Effector memory CD8-positive, alpha-beta T cell (primary cell): ENCODE measurements around the gene PAAF1.

ENCODE experiments used
- ATAC-seq: fragments of 150-1000 bp; cut with Tn5 transposase; replicated peaks from 2 replicates; pipeline ENCODE4 v1.10.0; 2021; ENCODE audit warnings: mild to moderate bottlenecking, moderate library complexity
- DNase-seq, 3 experiments: peaks; one replicate each; pipeline ENCODE4 v3.0.0; 2021
- H3K27ac Mint-ChIP-seq, 2 donors: one replicate each; pipeline ENCODE4 v1.8.0; 2022; ENCODE audit warnings: mild to moderate bottlenecking in 2 of 2, mixed read lengths in 2 of 2, moderate library complexity in 2 of 2
- H3K27me3 Mint-ChIP-seq, 2 donors: one replicate each; pipeline ENCODE4 v1.8.0; 2022; ENCODE audit warnings: mixed read lengths in 2 of 2
- H3K36me3 Mint-ChIP-seq: one replicate; pipeline ENCODE4 v1.8.0; 2022; ENCODE audit warnings: mild to moderate bottlenecking, moderate library complexity, mixed read lengths; ENCODE audit not compliant: insufficient read depth
- H3K4me1 Mint-ChIP-seq, 2 donors: one replicate each; pipeline ENCODE4 v1.8.0; 2022; ENCODE audit warnings: low read depth in 2 of 2, mixed read lengths in 2 of 2
- H3K4me3 Mint-ChIP-seq, 2 donors: one replicate each; pipeline ENCODE4 v1.8.0; 2022; ENCODE audit warnings: mild to moderate bottlenecking in 2 of 2, mixed read lengths in 2 of 2, moderate library complexity in 2 of 2
- H3K9me3 Mint-ChIP-seq, 2 donors: one replicate each; pipeline ENCODE4 v1.8.0; 2022; ENCODE audit warnings: mixed read lengths in 2 of 2
- total RNA-seq, 9 experiments: gene quantifications; one replicate each; lab custom pipeline; 2026; lab: John Stamatoyannopoulos, UW

PAAF1 gene, protein sequence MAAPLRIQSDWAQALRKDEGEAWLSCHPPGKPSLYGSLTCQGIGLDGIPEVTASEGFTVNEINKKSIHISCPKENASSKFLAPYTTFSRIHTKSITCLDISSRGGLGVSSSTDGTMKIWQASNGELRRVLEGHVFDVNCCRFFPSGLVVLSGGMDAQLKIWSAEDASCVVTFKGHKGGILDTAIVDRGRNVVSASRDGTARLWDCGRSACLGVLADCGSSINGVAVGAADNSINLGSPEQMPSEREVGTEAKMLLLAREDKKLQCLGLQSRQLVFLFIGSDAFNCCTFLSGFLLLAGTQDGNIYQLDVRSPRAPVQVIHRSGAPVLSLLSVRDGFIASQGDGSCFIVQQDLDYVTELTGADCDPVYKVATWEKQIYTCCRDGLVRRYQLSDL
- 8.1 to 21.3 (median 12.4) reads per million in 9 experiments for total RNA-seq

DNA sequence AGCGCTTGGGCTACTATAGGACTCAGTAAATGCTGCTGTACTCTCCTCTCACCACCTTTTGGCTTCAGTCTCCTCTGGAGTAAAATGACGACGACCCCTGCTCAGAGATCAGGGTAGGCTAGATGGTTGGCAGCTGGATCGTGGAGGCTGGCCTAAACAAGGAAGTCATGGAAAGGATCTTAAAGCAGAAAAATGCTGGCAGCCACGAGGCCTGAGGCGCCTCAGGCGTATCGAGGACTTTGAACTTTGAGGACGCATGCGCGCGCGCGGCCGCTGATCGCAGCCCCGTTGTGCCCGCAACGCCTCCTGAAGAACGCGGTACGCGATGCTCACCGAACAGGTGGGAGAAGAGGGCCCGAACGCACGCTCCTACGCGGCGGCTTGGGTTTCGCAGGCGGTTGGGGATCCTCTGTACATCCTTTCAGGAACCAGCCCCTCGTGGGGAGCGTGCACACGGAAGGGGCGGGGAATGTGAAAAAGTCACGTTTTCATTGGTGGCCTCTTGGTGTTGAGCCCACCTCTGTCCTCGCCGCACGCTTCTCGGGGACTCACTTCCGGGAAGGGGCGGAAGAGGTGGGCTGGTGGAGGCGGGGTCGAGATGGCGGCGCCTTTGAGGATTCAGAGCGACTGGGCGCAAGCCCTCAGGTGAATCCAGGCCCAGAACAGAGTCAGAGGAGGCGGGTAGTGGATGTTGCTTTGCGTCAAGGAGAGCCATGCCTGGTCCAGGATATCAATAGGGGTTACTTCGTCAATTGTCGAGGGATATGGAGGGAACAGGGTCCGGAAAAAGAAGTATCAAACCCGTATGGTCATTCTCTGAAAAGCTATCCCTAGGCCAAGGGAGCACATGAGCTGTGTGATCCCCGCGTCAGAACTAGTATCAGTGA lies at the start of gene PAAF1, which contains the start of gene COA4:
Gene PAAF1 (plus strand): TSS at position 576 of the 887 bp plus-strand sequence. CDS start 23 bp downstream, at position 599.
Gene COA4 (minus strand): TSS at position 423 of the 887 bp plus-strand sequence. CDS start 3,468 bp downstream, outside the sequence.
- DNase-seq, result peak; percentile 89 to 90 (median 89)
- ATAC-seq, result peak; percentile 96
- H3K27ac Mint-ChIP-seq, result peak within 1 kb of the TSS; percentile 93 to 97
- H3K4me1 Mint-ChIP-seq, result peaks cover 26 to 28% of the 10 kb centered on the region in 2 donors
- peak within 1 kb of the TSS; percentile 90 to 95 for H3K4me3 Mint-ChIP-seq
- no peaks in the 10 kb centered on the region for H3K9me3 Mint-ChIP-seq
- H3K36me3 Mint-ChIP-seq, result peaks cover 36% of the 10 kb centered on the region
- no peaks in the 10 kb centered on the region for H3K27me3 Mint-ChIP-seq

DNA sequence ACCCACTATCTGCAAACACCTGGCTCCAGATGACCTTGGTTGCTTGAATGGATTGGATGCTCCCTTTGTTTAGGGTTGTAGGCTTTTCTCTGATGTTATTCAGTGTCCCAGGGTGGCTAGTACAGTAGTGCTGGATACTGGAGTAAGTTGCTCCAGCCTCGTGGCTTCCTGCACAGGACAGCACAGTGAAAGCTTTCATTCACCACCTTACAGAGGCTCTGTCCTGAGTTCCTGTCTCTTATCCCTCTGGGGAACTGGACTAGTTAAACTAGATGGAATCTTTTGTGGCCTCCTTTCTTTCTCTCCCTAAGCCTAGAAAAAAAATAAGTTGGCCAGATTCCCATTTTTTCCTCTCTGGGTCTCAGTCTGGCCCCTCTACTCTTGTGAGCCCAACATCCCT lies 46.5 kb upstream of the PAAF1 start:
- no peak for ATAC-seq
- H3K9me3 Mint-ChIP-seq, result no peaks in the 10 kb centered on the region
- peak overlapping the region; percentile 38 to 52 for H3K27ac Mint-ChIP-seq

DNA sequence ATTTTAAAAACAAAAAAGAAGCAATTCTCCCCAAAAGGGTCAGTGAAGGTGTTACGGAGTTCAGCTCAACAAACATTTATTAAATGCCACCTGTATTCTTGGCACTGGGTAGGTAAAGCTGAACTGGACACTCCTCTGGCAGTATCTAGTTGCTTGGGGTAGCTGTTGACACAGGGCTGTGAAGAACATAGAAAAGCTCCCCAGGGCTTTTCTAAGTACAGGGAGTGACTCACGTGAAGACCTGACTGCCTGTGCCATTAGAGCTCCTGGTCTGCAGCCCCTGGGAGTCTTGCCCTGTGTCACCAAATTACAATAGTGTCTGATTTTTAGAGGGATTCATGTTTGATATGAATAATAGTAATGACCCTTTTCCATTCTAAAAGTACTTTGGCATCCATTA lies 43.7 kb upstream of the PAAF1 start:
- Mint-ChIP-seq H3K4me3 (no peak overlapping the region), H3K27ac (no peak overlapping the region), H3K9me3 (no peaks in the 10 kb centered on the region), H3K36me3 (peaks cover 29% of the 10 kb centered on the region), H3K4me1 (no peaks in the 10 kb centered on the region), H3K27me3 (no peaks in the 10 kb centered on the region)
- DNase-seq, result no peak
- no peak for ATAC-seq

More for the DNA sequence above, 46.5 kb upstream of the PAAF1 start:
- H3K4me1 Mint-ChIP-seq, result no peaks in the 10 kb centered on the region
- H3K4me3 Mint-ChIP-seq, result no peak overlapping the region
- peaks cover 44% of the 10 kb centered on the region for H3K36me3 Mint-ChIP-seq
- no peaks in the 10 kb centered on the region for H3K27me3 Mint-ChIP-seq
- DNase-seq, result no peak

DNA sequence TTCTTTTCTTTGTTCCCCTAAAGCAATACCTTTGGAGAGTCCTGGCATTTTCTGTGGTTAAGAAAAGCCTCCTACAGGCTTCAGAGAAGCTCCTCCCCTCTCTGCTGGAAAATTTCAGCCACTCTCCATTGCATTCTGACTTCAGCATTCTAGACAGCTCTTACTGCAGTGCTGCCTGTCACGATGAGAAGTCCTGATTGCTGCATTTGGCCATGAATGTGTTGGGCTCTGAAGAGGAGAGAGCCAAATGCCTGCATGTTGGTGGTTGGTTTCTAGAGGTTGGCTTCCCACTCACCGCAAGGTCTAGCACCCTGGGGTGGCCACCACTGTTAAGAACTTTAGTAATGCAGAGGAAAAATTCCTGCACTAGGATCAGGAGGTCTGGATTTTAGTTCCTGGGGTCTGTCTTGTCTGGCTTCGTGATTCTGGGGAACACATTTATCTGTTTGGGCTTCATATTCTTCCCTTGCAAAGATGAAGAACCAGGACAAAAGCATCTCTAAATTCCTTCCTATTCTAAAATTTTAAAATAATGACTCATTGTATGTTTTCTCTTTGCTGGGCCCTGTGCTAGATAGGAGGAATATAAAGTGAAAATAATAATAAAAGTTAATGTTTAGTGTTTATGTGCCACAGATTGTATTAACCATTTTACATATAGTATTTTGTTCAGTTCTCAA lies 38.2 kb upstream of the PAAF1 start:
- Mint-ChIP-seq H3K4me3 (no peak overlapping the region), H3K9me3 (no peaks in the 10 kb centered on the region), H3K36me3 (peaks cover 20% of the 10 kb centered on the region), H3K27me3 (no peaks in the 10 kb centered on the region), H3K27ac (peak overlapping the region in 1 of 2 donors; percentile 29), H3K4me1 (peaks cover 0 to 3% of the 10 kb centered on the region in 2 donors)
- DNase-seq (no peak), ATAC-seq (no peak)

DNA sequence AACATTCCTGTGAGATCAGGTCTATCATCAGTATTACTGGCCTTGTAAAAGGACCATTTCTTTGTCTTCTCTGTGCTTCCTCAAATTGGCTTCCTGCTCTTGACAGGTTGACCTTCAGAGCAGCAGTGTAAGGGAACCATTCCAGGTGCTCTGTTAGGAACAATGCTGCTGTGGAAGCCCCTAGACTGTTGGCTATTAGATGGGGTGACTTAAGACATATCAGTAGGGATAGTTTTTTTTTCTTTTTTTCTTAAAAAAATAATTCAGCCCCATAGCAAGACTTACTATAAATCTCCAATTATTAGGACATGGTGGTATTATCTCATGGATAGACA lies 37.7 kb upstream of the PAAF1 start:
- Mint-ChIP-seq H3K27me3 (no peaks in the 10 kb centered on the region), H3K4me3 (no peak overlapping the region), H3K27ac (no peak overlapping the region), H3K4me1 (peaks cover 0 to 3% of the 10 kb centered on the region in 2 donors), H3K9me3 (no peaks in the 10 kb centered on the region), H3K36me3 (peaks cover 25% of the 10 kb centered on the region)
- ATAC-seq (no peak), DNase-seq (no peak)

DNA sequence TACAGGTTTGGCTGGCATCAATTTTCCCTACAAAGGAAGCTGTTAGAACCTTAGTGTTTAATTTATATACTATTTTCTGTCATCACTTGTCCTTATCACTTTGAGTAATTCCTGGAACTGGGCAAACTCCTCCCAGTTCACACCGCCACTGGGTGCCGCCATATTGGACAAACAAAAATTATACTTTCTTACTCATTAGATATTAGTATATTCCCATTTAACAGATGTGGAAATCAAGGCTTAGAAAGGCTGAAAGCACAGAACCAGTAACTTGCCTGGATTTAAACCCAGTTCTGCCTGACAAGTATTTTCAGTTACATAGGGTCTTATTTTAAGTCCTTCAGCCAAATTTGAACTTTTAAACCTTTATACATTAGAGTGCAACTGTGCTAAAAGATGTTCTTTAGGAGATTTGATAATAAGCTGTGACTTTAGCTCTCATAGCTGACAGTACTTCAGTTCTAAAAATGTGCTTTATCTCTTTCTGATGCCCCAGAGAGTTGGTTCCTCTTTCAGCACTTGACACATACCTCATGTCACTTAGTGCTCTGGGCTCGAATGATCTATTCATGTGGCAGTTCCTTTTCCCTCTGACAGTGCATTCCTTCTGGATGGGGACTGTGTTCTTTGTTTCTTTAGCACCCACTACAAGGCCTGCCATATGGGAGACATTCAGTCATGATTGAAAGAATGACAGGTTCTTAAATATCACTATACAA lies 25.6 kb upstream of the PAAF1 start:
- peaks cover 21% of the 10 kb centered on the region for H3K36me3 Mint-ChIP-seq
- H3K9me3 Mint-ChIP-seq, result no peaks in the 10 kb centered on the region
- H3K4me1 Mint-ChIP-seq, result no peaks in the 10 kb centered on the region

DNA sequence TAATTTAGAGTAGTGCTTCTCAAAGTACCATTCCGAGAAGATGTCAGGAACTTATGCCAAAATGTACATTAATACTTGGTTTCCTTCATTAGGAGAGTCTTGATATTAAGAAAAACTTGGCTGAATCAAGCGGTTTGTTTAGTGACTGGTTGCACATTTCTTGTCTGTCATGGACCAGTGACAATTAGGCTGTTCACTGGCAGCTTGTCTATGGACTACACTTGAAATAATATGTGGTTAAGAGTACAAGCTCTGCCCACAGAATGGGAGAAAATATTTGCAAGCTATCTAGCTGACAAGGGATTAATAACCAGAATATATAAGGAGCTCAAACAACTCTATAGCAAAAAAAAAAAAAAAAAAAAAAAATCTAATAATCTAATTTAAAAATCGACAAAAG lies 24.8 kb upstream of the PAAF1 start:
- no peak overlapping the region for H3K4me3 Mint-ChIP-seq
- no peak for ATAC-seq
- no peak for DNase-seq
- H3K9me3 Mint-ChIP-seq, result no peaks in the 10 kb centered on the region
- no peak overlapping the region for H3K27ac Mint-ChIP-seq
- peaks cover 16% of the 10 kb centered on the region for H3K36me3 Mint-ChIP-seq
- no peaks in the 10 kb centered on the region for H3K27me3 Mint-ChIP-seq
- H3K4me1 Mint-ChIP-seq, result no peaks in the 10 kb centered on the region

More for the DNA sequence above, 25.6 kb upstream of the PAAF1 start:
- Mint-ChIP-seq H3K4me3 (no peak overlapping the region), H3K27ac (no peak overlapping the region), H3K27me3 (no peaks in the 10 kb centered on the region)
- no peak for DNase-seq
- ATAC-seq, result no peak

DNA sequence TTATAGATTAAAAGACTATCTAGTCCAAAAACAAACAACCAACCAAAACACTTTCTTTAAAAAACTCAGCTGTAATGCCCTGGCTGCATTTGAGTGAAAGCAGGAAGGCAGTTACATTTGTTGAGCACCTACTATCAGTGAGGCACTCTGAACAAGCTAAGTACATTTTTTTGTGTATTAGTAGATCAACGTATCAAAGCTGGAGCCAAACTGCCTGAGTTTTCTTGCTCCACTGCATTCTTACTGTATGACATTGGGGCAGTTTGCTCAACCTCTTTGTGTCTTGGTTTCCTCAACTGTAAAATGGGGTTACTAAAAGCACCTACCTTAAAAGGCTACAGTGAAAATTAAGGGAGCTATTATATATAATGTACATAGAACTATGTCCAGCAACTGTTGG lies 22.1 kb upstream of the PAAF1 start:
- no peaks in the 10 kb centered on the region for H3K9me3 Mint-ChIP-seq
- DNase-seq (no peak), ATAC-seq (no peak)
- no peaks in the 10 kb centered on the region for H3K27me3 Mint-ChIP-seq
- peaks cover 11% of the 10 kb centered on the region for H3K36me3 Mint-ChIP-seq
- no peak overlapping the region for H3K27ac Mint-ChIP-seq
- H3K4me1 Mint-ChIP-seq, result no peaks in the 10 kb centered on the region
- H3K4me3 Mint-ChIP-seq, result no peak overlapping the region

DNA sequence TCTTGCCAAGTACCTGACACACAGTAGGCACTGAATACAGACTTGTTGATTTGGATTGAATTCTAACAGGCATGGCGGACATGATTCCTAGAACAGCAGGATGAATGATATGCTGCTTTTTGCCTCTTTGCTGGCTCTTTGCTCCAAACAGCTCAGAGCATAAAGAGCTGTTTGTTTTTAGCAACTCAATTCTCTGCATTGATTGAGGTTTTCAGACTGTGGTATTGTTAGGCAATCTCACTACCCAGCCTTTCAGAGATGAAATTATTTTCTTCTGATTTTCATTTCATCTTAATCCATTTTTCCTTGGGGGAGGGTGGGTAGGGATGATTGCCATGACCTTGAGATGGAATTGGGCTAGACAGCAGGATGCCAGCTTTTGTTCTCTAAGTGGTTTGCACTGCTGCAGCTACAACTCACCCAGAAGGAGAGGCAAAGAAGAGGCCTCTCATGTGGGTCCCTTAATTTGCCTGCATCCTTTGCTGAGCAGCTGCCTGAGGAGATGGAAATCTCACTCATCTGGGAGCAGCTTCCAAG lies 20.7 kb upstream of the PAAF1 start:
- ATAC-seq (no peak), DNase-seq (no peak)
- Mint-ChIP-seq H3K36me3 (peaks cover 8% of the 10 kb centered on the region), H3K27ac (no peak overlapping the region), H3K9me3 (no peaks in the 10 kb centered on the region), H3K27me3 (no peaks in the 10 kb centered on the region), H3K4me3 (no peak overlapping the region), H3K4me1 (no peaks in the 10 kb centered on the region)

DNA sequence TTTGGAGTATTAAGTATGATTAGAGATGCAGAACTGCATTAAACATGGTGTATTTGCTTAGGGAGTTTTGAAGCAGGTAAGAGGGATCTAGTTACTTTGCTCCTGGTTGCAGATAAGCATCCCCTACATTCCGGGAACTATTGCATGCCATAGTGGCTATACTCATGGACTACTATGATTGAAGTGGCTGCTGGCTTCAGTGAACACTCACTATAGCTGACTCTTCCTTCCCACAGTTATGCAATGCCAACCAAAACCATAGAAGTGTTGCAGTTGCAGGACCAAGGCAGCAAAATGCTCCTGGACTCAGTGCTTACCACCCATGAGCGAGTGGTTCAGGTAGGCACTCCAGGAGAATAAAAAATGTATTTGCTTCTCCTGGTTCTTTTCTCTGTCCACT lies 17.1 kb upstream of the PAAF1 start:
- no peak overlapping the region for H3K27ac Mint-ChIP-seq
- ATAC-seq (no peak), DNase-seq (no peak)
- H3K9me3 Mint-ChIP-seq, result no peaks in the 10 kb centered on the region
- H3K27me3 Mint-ChIP-seq, result no peaks in the 10 kb centered on the region
- no peak overlapping the region for H3K4me3 Mint-ChIP-seq
- H3K4me1 Mint-ChIP-seq, result no peaks in the 10 kb centered on the region
- H3K36me3 Mint-ChIP-seq, result peaks cover 9% of the 10 kb centered on the region

DNA sequence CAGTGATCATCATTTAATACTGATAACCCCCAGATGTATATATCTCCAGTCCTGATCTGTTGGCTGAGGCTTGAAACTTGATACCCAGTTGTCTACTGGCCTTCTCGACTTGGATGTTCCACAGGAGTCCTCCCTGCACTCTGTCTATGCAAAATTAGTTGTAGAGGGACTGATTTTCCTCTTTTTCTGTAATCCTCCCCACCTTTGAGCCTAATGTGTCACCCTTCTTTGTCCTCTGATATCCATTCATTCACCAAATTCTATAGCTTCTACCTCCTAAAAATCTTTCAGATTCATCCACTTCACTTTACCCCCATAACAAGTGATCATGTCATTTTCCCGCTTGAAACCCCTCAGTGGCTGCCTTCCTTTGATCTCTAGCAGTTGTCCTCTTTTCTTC lies 16.6 kb upstream of the PAAF1 start:
- ATAC-seq, result no peak
- H3K36me3 Mint-ChIP-seq, result peaks cover 13% of the 10 kb centered on the region
- no peak overlapping the region for H3K4me3 Mint-ChIP-seq
- no peak overlapping the region for H3K27ac Mint-ChIP-seq
- no peaks in the 10 kb centered on the region for H3K27me3 Mint-ChIP-seq
- no peaks in the 10 kb centered on the region for H3K9me3 Mint-ChIP-seq
- no peaks in the 10 kb centered on the region for H3K4me1 Mint-ChIP-seq
- DNase-seq, result no peak

DNA sequence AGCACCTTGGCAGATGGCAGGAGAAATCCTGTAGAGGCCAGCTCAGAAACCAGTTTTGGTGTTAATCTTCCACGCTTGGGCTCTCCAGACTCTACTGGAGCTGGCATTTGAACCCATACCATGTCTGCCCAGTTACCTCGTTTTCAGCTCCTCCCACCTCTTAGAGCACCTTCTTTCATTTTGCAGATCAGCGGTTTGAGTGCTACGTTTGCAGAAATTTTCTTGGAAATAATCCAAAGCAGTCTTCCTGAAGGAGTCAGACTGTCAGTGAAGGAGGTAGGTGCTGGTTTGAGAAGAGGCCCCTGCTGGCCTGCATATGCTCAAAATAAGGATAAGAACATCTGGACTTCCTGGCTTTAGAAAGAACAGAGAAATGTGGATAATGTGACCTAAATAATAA lies 13.8 kb upstream of the PAAF1 start:
- Mint-ChIP-seq H3K9me3 (no peaks in the 10 kb centered on the region), H3K4me3 (no peak overlapping the region), H3K36me3 (peaks cover 22% of the 10 kb centered on the region), H3K27me3 (no peaks in the 10 kb centered on the region), H3K27ac (no peak overlapping the region), H3K4me1 (no peaks in the 10 kb centered on the region)
- DNase-seq (no peak), ATAC-seq (no peak)
